GM15510 (cell line): Measurements from ENCODE around the gene ARHGAP45.

Source experiments
- POLR2A ChIP-seq: IDR thresholded peaks from 3 replicates; pipeline ENCODE4 v1.6.1; 2011; ENCODE audit warnings: borderline replicate concordance; ENCODE audit not compliant: insufficient read length; ENCODE audit errors: extremely low read depth

The ARHGAP45 gene

GRCh38 chr19:1129535-1129934, 62.6 kb downstream of the ARHGAP45 start:
- no peak for TF ChIP-seq POLR2A

- TF ChIP-seq POLR2A = peak; percentile 23
Measured at GRCh38 chr19:1130771-1131717, 64.1 kb downstream of the ARHGAP45 start.

DNA sequence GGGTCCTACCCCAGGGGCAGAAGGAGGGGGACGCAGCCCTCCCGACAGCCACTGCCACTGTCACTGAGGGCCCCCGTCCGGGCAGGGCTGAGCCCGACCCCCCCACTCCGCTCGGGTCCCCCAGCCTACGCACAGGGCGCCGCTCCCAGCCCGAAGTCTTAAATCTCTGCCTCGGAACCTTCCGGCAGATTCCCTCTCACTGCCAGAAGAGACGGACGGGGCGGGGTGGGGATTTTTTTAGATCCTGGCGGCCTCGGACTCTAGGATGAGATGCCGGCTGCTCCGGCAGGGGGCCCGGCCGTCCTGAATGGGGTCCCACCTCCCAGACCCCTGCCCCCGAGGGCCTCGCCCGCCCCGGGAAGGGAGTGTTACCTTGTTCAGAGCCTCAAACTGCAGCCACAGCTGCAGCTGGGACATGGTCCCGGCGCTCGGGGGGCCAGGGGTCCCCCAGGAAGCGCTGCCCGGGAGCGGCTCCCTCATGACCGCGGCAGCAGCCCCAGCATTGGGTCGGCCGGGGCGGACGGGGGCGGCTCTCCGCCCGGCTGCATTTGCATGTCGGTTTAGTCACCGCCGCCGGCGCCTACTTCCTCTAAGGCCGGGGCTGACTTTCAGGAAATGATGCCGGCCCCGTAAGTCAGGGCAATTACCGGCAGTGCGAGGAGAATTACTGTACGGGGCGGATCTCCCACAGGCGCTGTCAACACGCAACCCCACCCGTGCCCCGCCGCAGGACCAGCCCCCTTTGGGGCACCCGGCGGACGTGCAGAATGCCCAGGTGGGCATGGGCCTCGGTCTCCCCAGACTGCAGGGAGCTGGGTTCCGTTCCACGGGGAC, 65.0 kb downstream of the ARHGAP45 start:
- peak; percentile 64 for TF ChIP-seq POLR2A

GRCh38 chr19:1132552-1133383, 65.8 kb downstream of the ARHGAP45 start:
- no peak for TF ChIP-seq POLR2A

DNA sequence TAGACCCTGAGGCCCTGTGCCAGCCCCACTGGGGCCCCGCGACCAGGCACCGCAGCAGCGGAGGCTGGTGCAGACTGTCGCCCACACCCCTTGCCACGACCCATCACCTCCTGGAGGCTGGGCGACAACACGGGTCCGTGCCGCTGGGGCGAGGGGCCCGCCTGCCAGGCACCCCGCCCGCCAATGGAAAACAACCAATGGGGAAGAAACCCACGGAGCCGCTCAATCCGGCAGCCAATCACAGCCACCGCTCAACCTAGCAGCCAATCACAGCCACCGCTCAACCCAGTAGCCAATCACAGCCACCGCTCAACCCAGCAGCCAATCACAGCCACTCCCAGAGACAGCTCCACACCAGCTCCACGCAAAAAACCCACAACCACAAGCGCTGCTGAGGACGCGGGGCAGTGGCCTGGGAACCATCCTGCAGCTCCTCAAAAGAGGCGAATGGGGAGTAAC, 66.5 kb downstream of the ARHGAP45 start:
- TF ChIP-seq POLR2A = peak; percentile 78

DNA sequence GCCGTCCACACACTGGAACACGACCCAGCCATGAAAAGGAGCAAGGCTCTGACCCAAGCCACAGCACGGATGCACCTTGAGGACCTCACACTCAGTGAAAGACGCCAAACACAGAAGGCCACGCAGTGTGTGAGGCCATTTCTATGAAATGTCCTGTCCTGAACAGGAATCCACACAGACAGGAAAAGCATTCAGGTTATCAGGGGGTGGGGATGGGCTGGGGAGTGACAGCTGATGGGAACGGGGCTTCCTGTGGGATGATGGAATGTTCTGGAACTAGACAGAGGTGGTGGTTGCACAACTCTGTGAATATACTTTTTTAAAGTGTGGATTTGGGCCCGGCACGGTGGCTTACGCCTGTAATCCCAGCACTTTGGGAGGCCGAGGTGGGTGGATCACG, 67.5 kb downstream of the ARHGAP45 start:
- TF ChIP-seq POLR2A = no peak

GRCh38 chr19:1135454-1135853, 68.5 kb downstream of the ARHGAP45 start:
- TF ChIP-seq POLR2A = no peak

DNA sequence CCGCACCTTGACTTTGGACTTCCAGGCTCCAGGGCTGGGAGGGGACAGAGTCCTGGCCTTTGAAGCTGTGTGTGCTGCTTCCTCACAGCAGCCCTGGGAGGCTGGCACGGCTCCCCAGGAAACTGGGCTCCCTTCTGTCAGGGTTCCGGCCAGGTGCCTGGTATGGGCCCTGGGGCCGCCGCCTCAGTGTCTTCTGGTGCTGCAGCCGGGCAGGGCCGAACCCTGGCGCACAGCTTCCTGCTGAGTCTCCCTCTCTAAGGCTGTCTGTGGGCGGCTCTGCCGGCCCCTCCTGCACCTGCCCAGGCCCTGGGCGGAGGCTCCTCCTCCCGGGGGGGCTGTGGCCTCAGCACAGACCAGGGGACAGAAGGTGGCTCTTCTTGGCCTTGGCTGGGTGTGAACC, 69.2 kb downstream of the ARHGAP45 start:
- TF ChIP-seq POLR2A = no peak
